GM13977 (cell line): ENCODE results near the gene RIC8A.
A peak's percentile ranks its signal among the peaks of the same experiment; 100 is the strongest.

Experiments used
- DNase-seq: peaks from one replicate; pipeline ENCODE4 v3.0.0; 2012; ENCODE audit warnings: low spot score
- CTCF ChIP-seq: IDR thresholded peaks from 2 replicates; pipeline ENCODE4 v1.5.1; 2012; ENCODE audit warnings: mild to moderate bottlenecking, control low read depth; ENCODE audit not compliant: insufficient read depth; ENCODE audit errors: extremely low read depth, missing control alignments
- in situ Hi-C: fragments of 300-500 bp; cut with MboI; formaldehyde crosslinking; loops from one replicate; pipeline ENCODE4 v1.12.0; 2022; ENCODE audit warnings: low sequenced_read_pairs, low pct_unique_long_range_greater_than_20kb, mixed read lengths, inconsistent platforms; ENCODE audit not compliant: unreplicated experiment

RIC8A gene

GRCh38 chr11:251550-251949 is 44.0 kb downstream of the RIC8A start:
- DNase-seq: no peak
- peak; percentile 4 for TF ChIP-seq CTCF
- in situ Hi-C loops: no loop called here

- TF ChIP-seq CTCF: no peak
- in situ Hi-C loops: no loop called here
- DNase-seq: no peak
Measured at GRCh38 chr11:252666-253065, 45.2 kb downstream of the RIC8A start.

GRCh38 chr11:253160-253885 is 45.8 kb downstream of the RIC8A start:
- in situ Hi-C loops: no loop called here
- no peak for DNase-seq
- no peak for TF ChIP-seq CTCF

- in situ Hi-C loops: no loop called here
- no peak for DNase-seq
- no peak for TF ChIP-seq CTCF
Measured at GRCh38 chr11:253886-254270, 46.4 kb downstream of the RIC8A start.

- in situ Hi-C loops: no loop called here
- no peak for TF ChIP-seq CTCF
- DNase-seq: no peak
Measured at GRCh38 chr11:255176-255575, 47.7 kb downstream of the RIC8A start.

- in situ Hi-C loops: no loop called here
- DNase-seq: no peak
- TF ChIP-seq CTCF: no peak
Measured at GRCh38 chr11:255816-256215, 48.3 kb downstream of the RIC8A start.
